Putamen (tissue), 1 donor: ENCODE results near the gene ACTL6B.

Source experiments
- DNase-seq: peaks from one replicate; pipeline ENCODE4 v3.0.0-alpha.2; 2016; ENCODE audit warnings: low spot score

Gene ACTL6B

GRCh38 chr7:100626530-100627237 is 29.6 kb downstream of the ACTL6B start:
- DNase-seq = peak; percentile 53

- no peak for DNase-seq
Observed at GRCh38 chr7:100626055-100626454, 30.2 kb downstream of the ACTL6B start.

- no peak for DNase-seq
Observed at GRCh38 chr7:100623951-100624824, 32.1 kb downstream of the ACTL6B start.

- no peak for DNase-seq
Observed at GRCh38 chr7:100621554-100621953, 34.7 kb downstream of the ACTL6B start.

- no peak for DNase-seq
Observed at GRCh38 chr7:100620804-100621203, 35.4 kb downstream of the ACTL6B start.

DNA sequence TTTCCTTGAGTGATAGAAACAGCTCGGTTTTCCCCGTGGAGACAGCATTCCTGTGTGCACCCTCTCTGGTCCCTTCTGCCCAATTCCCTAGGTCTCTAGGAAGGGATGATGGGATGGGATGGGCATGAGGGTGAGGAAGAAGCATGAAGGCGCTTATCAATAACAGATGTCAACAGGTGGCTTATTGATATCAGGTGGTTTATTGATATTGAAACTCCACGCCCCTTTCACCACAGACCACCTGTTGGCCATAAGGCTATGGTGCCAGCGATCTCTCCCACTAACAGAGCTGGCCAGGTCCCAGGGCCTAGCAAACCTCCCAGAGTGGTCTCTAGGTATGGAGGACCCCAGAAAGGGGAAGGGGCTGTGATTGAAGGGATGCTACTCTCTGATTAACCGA is 36.0 kb downstream of the ACTL6B start:
- DNase-seq = no peak

GRCh38 chr7:100614308-100614861 is 41.9 kb downstream of the ACTL6B start:
- no peak for DNase-seq

DNA sequence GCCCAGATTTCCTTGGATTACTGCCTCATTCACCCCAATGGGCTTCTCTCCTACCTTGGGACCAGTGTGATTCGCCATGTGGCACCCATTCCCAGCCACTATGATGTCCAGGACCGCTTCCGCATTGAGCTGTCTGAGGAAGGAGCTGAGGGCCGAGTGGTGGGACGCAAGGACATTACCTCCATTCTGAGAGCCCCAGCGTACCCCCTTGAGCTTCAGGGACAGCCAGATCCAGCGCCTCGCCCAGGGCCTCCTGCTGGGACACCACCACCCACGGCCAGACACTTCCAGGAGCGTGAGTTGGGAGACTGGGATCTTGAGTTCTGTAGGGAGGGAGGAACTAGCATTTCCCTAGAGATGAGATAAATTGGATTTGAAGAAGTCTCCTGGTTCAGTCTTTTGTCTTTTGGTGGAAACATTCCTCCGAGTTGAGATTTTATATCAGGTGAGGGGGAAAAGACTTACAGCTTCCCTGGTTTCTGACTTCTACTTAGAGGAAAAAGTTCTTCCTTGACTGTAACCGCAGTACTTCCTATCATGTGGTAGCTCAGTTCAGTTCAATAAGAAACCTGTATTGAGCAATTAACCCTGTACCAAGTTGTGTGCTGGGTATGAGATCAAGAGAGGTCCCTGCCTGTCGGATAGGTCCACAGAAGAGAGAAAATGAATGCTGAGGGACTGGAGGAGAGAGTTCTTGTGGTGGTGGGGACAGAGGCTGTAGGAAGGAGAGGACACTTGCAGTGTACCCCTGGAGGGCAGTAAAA is 42.7 kb downstream of the ACTL6B start:
- no peak for DNase-seq

DNA sequence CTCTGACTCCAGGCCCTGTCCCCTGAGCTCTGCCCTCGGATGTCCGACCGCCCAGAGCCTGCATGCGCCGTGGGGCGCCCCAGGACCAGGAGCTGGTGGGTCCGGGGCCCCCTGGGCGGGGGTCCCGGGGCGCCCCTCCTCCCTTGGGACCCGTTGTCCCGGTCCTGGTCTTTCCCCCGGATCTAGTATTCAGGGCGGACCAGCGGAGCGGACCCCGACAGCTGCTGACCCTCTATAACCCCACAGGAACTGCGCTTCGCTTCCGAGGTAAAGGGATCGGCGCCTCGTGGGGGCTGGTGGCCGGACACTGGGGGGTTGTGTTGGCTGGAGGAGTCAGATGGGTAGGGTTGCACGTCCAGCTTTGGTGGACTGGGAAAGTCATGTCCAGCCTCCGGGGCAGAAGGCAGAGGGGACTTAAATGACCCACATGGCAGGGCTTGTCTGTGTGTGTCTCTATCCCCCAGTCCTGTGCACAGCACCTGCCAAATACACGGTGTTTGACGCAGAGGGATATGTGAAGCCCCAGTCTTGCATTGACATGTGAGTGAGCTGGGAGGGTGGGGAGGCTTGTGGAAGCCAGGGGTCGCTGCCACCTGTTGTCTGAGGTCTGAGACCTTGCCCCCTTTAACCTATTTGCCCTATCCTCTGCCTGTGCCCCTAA is 43.4 kb downstream of the ACTL6B start:
- DNase-seq = no peak

- peak; percentile 99 for DNase-seq
Observed at GRCh38 chr7:100611983-100612729, 44.1 kb downstream of the ACTL6B start, which contains the start of gene MOSPD3. Gene MOSPD3, plus strand, starts transcription at chr7:100612540. Its CDS starts 252 bp downstream, at chr7:100612792.

DNA sequence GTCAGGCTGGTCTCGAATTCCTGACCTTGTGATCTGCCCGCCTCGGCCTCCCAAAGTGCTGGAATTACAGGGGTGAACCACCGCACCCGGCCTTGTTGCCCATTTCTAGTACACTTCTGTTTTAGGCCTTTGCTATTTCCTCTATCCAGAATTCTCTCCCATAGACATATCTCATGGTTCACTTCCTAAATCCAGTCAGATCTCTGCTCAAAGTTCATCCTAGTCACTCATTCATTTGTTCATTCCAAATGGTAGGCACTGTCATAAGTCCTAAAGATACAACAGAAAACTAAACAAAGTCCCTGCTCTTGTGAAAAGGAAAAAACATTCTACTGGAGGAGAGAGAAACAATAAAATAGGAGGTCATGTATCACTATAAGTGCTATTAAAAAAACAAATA is 46.3 kb downstream of the ACTL6B start:
- DNase-seq = no peak

GRCh38 chr7:100607111-100607510 is 49.1 kb downstream of the ACTL6B start:
- no peak for DNase-seq

DNA sequence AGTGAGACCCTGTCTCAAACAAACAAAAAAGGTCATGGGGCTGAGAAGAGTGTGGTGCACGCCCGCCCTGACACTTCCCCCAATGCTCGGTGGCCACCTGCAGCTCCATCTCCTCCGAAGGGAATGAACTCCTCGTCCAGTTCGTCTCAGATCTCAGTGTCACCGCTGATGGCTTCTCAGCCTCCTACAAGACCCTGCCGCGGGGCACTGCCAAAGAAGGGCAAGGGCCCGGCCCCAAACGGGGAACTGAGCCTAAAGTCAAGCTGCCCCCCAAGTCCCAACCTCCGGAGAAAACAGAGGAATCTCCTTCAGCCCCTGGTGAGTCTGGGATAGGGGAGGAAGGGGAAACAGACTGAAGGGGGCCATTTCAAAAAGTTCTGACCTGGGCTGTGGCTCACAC is 49.9 kb downstream of the ACTL6B start:
- no peak for DNase-seq

GRCh38 chr7:100604976-100605911 is 51.0 kb downstream of the ACTL6B start:
- no peak for DNase-seq

DNA sequence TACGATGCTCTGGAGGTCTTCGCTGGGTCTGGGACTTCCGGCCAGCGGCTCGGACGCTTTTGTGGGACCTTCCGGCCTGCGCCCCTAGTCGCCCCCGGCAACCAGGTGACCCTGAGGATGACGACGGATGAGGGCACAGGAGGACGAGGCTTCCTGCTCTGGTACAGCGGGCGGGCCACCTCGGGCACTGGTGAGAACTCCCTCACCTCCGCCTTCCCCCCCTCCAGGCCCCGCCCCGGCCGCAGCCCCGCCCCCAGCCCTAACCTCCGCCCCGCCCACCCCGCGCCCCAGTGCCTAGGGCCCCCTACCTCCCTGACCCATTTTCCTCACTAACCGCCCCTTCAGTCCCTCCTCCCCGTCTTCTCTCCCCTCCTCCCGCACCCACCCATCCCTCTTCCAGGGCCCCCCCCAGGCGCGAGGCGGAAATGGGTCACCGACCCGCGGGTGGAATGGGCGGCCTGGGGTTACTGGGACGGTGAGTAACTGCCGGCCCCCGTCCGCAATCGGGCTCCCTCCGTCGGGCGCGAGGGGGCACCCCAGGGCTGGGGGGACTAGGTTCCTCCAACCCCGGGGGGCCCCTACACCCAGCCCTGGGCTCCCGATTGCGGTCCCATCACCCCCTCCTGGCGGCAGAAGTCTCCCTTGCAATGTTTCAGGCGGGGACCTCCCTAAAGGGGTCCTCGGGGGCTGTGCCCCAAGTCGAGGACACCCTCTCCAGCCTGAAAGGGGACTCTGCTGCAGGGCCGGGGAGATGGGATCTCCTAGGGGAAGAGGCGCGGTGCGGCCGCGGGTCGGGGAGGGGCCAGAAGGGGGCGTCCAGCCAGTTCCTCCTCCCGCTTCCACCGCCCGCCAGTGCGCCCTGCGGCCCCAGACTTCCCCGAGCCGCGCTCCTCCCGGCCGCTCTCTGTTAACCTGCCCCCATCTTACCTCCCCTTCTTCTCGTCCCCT is 51.9 kb downstream of the ACTL6B start:
- no peak for DNase-seq

DNA sequence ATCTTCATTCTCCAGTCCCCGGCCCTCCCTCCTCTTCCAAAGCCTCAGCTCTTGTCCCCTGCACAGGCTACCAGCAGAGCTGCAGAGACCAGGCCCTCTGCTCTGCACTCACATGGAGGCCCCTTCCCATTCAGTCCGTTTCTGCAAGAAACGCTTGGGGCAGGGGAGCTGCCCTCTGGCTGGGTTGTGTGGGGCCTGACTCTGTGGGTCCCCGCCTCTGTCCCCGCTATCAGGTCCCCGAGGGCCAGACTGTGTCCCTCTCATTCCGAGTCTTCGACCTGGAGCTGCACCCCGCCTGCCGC is 52.6 kb downstream of the ACTL6B start:
- no peak for DNase-seq

GRCh38 chr7:100602889-100603725 is 53.1 kb downstream of the ACTL6B start:
- DNase-seq = no peak

GRCh38 chr7:100600730-100601038 is 55.6 kb downstream of the ACTL6B start:
- DNase-seq = no peak
